ENCODE measurements around the gene OR5B12. TPM values are rescaled to one million over a fixed set of nuclear protein-coding genes. Genes with fewer than 3 reads are reported as not detected.
"Not testable (repeated sequence)": the region's sequence is repeated elsewhere in the genome, so short reads cannot be mapped to it uniquely, and the experiment has no call there.

OR5B12 gene
- total and polyA plus RNA-seq, 10 of the 15 experiments (the other 5 are each of a cell fraction or from before 2014, with no cell fraction given) = 0.29 TPM; not detected in 9

GRCh38 chr11:58406774-58407173 is 35.3 kb downstream of the OR5B12 start, which contains the start of gene OR5B3 (continued):
- TF ChIP-seq, protein P1, sequence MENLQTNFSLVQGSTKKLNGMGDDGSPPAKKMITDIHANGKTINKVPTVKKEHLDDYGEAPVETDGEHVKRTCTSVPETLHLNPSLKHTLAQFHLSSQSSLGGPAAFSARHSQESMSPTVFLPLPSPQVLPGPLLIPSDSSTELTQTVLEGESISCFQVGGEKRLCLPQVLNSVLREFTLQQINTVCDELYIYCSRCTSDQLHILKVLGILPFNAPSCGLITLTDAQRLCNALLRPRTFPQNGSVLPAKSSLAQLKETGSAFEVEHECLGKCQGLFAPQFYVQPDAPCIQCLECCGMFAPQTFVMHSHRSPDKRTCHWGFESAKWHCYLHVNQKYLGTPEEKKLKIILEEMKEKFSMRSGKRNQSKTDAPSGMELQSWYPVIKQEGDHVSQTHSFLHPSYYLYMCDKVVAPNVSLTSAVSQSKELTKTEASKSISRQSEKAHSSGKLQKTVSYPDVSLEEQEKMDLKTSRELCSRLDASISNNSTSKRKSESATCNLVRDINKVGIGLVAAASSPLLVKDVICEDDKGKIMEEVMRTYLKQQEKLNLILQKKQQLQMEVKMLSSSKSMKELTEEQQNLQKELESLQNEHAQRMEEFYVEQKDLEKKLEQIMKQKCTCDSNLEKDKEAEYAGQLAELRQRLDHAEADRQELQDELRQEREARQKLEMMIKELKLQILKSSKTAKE (IDR thresholded peaks at IDR 0.05; ENCODE audit: low read depth, poor library complexity, severe bottlenecking) = no peak
- TF ChIP-seq ZBTB33 (IDR thresholded peaks at IDR 0.05) (no peak), ZNF274 (IDR thresholded peaks at IDR 0.05; ENCODE audit: insufficient read depth, insufficient read length) (no peak)

- POLR2A ChIA-PET; intact Hi-C loops (cut with micrococcal nuclease; ENCODE audit: unreplicated experiment); RAD21 ChIA-PET (ENCODE audit: unreplicated experiment); H3K9ac ChIP-seq (ENCODE audit: control insufficient read depth, insufficient read depth, low read length); H3K79me2 ChIP-seq (ENCODE audit: control insufficient read depth, insufficient read depth, low read length); H3K4me2 ChIP-seq (ENCODE audit: control insufficient read depth, insufficient read depth); H4K20me1 ChIP-seq (ENCODE audit: control insufficient read depth, insufficient read depth); H3K27me3 ChIP-seq (replicated peaks in 1 of 2; ENCODE audit: control insufficient read depth in 2 of 2, insufficient read depth in 2 of 2, low read length in 1 of 2); SMC1A ChIA-PET (ENCODE audit: uncharacterized antibody, unreplicated experiment); BruUV-seq (replicated peaks); H3K4me3 ChIP-seq; ATAC-seq; H3K4me1 ChIP-seq (ENCODE audit: control insufficient read depth, insufficient read depth, low read length); H3K36me3 ChIP-seq (ENCODE audit: control insufficient read depth in 2 of 2, insufficient read depth in 2 of 2, low read length in 1 of 2); H3K9me3 ChIP-seq (replicated peaks; ENCODE audit: control insufficient read depth, insufficient read depth, low read length); DNase-seq (ENCODE audit: low read depth, low spot score); FAIRE-seq; H3K27ac ChIP-seq (ENCODE audit: control insufficient read depth, insufficient read depth); CTCF ChIA-PET; H2AFZ ChIP-seq (ENCODE audit: control insufficient read depth, low read depth, low read length); in situ Hi-C loops (cut with MboI): not testable (repeated sequence)
- no CpG with 5 or more reads among the region's 2 CpGs for WGBS (ENCODE audit: insufficient coverage, insufficient replicate concordance, low lambda C conversion rate, missing lambda C conversion rate)
These were observed 42.4 kb downstream of the OR5B12 start for GRCh38 chr11:58399622-58400021.

Data from GM12878 (cell line).